OCI-LY7 (cell line): ENCODE results near the gene TPRG1. TPM values are rescaled to one million over a fixed set of nuclear protein-coding genes. Genes with fewer than 3 reads are reported as not detected.

Experiments
- BruUV-seq: library from RNA; stranded (reverse); fragments of 400-500 nt; replicated peaks from 2 replicates; lab custom pipeline; 2021; lab: Mats Ljungman, UMichigan
- CTCF ChIA-PET: fragments of 300-600 bp; sonication (Branson Sonifier 250); formaldehyde crosslinking; loops from one replicate; lab custom pipeline; 2022; ENCODE audit warnings: antibody characterized with exemption; ENCODE audit not compliant: unreplicated experiment; lab: Charles Lee
- POLR2A ChIA-PET: fragments of 300-600 bp; sonication (Branson Sonifier 250); formaldehyde crosslinking; loops from one replicate; lab custom pipeline; 2022; ENCODE audit warnings: antibody characterized with exemption; lab: Charles Lee
- DNase-seq: peaks from one replicate; pipeline ENCODE4 v3.0.0-alpha.2; 2015; ENCODE audit warnings: low spot score
- H2AFZ ChIP-seq: fragments of 200-600 bp; sonication (generic), shearing (Covaris generic); 2 replicates; pipeline ENCODE4 v1.6.1; 2014; ENCODE audit warnings: mild to moderate bottlenecking, antibody characterized with exemption, low read length, moderate library complexity
- H3K27ac ChIP-seq: fragments of 200-600 bp; sonication (generic); 2 replicates; pipeline ENCODE4 v1.5.1; 2014; ENCODE audit warnings: mixed run types, low read depth, mild to moderate bottlenecking, moderate library complexity, low read length, inconsistent platforms; ENCODE audit not compliant: poor library complexity, severe bottlenecking
- H3K36me3 ChIP-seq: fragments of 200-600 bp; sonication (generic); 2 replicates; pipeline ENCODE4 v1.6.1; 2014; ENCODE audit warnings: mild to moderate bottlenecking, antibody characterized with exemption, low read length, moderate library complexity, mixed read lengths; ENCODE audit not compliant: insufficient read depth
- H3K4me1 ChIP-seq: fragments of 200-600 bp; sonication (generic); 2 replicates; pipeline ENCODE4 v1.5.1; 2014; ENCODE audit warnings: mild to moderate bottlenecking, low read length; ENCODE audit not compliant: insufficient read depth, poor library complexity, severe bottlenecking
- H3K4me2 ChIP-seq: fragments of 200-600 bp; sonication (generic); 2 replicates; pipeline ENCODE4 v1.6.1; 2014; ENCODE audit warnings: mild to moderate bottlenecking, low read length
- H3K4me3 ChIP-seq: fragments of 200-600 bp; sonication (generic); 2 replicates; pipeline ENCODE4 v1.5.1; 2014; ENCODE audit warnings: mild to moderate bottlenecking, low read depth, low read length; ENCODE audit not compliant: poor library complexity, severe bottlenecking
- H3K79me2 ChIP-seq: fragments of 200-600 bp; sonication (generic); 2 replicates; pipeline ENCODE4 v1.6.1; 2016; ENCODE audit warnings: low read depth, mild to moderate bottlenecking, low read length, moderate library complexity, mixed read lengths; ENCODE audit not compliant: insufficient read depth
- H3K9me2 ChIP-seq: fragments of 200-600 bp; sonication (generic); 2 replicates; pipeline ENCODE4 v1.6.1; 2016; ENCODE audit warnings: mild to moderate bottlenecking, low read length, mixed read lengths; ENCODE audit not compliant: insufficient read depth
- H3K9me3 ChIP-seq: fragments of 200-600 bp; sonication (generic); 2 replicates; pipeline ENCODE4 v1.6.1; 2014; ENCODE audit warnings: mild to moderate bottlenecking, mixed run types, low read length, mixed read lengths
- H4K20me1 ChIP-seq: fragments of 200-600 bp; sonication (generic); 2 replicates; pipeline ENCODE4 v1.6.1; 2014; ENCODE audit warnings: mild to moderate bottlenecking, antibody characterized with exemption, low read length, moderate library complexity, mixed read lengths; ENCODE audit not compliant: insufficient read depth
- EZH2phosphoT487 ChIP-seq: fragments of 200-600 bp; sonication (generic); IDR thresholded peaks from 2 replicates; pipeline ENCODE4 v1.6.1; 2018; ENCODE audit warnings: low read depth, borderline replicate concordance, mild to moderate bottlenecking, mixed run types, antibody characterized with exemption, low read length, moderate library complexity, mixed read lengths
- intact Hi-C: fragments of 100-400 bp; cut with micrococcal nuclease; formaldehyde crosslinking; loops from one replicate; pipeline ENCODE4 v1.10.0; 2022; ENCODE audit not compliant: unreplicated experiment
- total RNA-seq, 2 experiments: library from RNA; depleted of rRNA in 1 of 2; stranded (reverse); fragments of >200 nt in 1 of 2; shearing (Covaris generic) in 1 of 2; gene quantifications; 2 replicates each; pipeline ENCODE4 v1.2.3, GENCODE V29; 2014 to 2022
- TF ChIP-seq, protein P1 (sequence below): fragments of 200-600 bp; sonication (generic); conservative IDR thresholded peaks from 2 replicates; pipeline ENCODE4 v1.5.1; 2014; ENCODE audit warnings: mild to moderate bottlenecking, antibody characterized with exemption, low read length, moderate library complexity, mixed read lengths

The TPRG1 gene
- total RNA-seq, 2 experiments from 2014 or later, result 0.92 TPM; not detected in 1

DNA sequence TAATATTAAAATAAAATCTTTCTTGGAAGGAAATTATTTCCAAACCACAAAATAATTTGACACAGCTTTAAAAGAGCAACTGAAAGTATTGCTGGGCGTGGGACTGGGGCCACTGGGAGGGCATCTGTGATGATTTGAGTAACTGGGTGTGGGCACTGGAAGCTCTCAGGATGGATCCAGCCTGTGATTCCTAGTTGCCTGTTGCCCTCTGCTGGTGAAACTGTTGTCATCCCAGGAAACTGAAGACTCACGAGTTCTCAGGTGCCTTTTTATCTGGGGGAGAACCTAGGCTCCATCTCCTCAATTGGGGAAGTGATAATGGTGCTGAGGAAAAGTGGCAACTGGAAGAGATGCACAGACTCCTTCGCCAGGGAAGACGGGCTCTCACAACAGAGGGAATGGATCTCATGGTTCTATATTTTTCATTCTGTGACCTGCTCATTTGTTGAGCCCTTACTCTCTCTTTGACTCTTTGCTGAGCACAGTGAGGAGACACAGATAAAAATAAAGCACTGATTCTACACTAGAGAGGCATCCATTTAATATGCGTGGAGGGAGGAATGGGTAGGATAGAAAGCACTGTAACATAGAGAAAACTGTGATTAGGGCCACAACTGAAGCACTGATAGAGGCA is 61.6 kb downstream of the TPRG1 start:
- no TSS peak for BruUV-seq
- H3K9me2 ChIP-seq, result no peaks in the 10 kb centered on the region
- DNase-seq, result peak; percentile 29
- no peaks in the 10 kb centered on the region for H3K36me3 ChIP-seq
- no peak overlapping the region for H3K4me3 ChIP-seq
- no peak overlapping the region for H3K4me2 ChIP-seq
- TF ChIP-seq EZH2phosphoT487, result no peak
- TF ChIP-seq, protein P1, sequence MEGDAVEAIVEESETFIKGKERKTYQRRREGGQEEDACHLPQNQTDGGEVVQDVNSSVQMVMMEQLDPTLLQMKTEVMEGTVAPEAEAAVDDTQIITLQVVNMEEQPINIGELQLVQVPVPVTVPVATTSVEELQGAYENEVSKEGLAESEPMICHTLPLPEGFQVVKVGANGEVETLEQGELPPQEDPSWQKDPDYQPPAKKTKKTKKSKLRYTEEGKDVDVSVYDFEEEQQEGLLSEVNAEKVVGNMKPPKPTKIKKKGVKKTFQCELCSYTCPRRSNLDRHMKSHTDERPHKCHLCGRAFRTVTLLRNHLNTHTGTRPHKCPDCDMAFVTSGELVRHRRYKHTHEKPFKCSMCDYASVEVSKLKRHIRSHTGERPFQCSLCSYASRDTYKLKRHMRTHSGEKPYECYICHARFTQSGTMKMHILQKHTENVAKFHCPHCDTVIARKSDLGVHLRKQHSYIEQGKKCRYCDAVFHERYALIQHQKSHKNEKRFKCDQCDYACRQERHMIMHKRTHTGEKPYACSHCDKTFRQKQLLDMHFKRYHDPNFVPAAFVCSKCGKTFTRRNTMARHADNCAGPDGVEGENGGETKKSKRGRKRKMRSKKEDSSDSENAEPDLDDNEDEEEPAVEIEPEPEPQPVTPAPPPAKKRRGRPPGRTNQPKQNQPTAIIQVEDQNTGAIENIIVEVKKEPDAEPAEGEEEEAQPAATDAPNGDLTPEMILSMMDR, result peak; percentile 73
- no peak overlapping the region for H2AFZ ChIP-seq
- intact Hi-C loops, result no loop called here
- H3K9me3 ChIP-seq, result no peaks in the 10 kb centered on the region
- no peak overlapping the region for H3K27ac ChIP-seq
- ChIA-PET POLR2A (no interaction called here), CTCF (no interaction called here)
- H3K4me1 ChIP-seq, result no peaks in the 10 kb centered on the region
- no peaks in the 10 kb centered on the region for H4K20me1 ChIP-seq
- H3K79me2 ChIP-seq, result no peaks in the 10 kb centered on the region

DNA sequence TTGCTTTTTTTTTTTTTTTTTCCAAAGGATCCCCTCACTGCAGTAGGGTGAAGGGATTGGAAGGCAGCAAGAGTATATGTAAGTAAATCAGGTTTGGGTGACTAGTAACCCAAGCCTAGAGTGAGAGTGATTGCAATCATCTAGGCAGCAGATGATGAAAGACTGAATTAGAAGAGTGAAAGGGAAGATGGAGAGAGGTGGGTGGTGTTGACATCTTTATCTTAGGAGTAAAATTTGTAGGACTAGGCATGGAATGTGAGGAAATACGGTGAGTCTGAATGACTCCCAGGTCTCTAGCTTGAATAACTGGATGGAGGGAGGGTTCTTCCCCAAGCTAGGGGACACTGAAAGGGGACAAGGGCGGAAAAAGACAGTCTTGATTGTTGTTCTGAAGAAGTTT is 63.4 kb downstream of the TPRG1 start:
- intact Hi-C loops, result no loop called here
- Histone ChIP-seq H3K4me2 (no peak overlapping the region), H3K9me3 (no peaks in the 10 kb centered on the region), H3K4me1 (no peaks in the 10 kb centered on the region), H3K27ac (no peak overlapping the region), H3K79me2 (no peaks in the 10 kb centered on the region), H3K36me3 (no peaks in the 10 kb centered on the region), H2AFZ (no peak overlapping the region), H4K20me1 (no peaks in the 10 kb centered on the region), H3K9me2 (no peaks in the 10 kb centered on the region), H3K4me3 (no peak overlapping the region)
- POLR2A ChIA-PET, result interaction anchor here (0.6 to 0.7 kb wide), 2 partner anchors 16 to 91 kb away, joined by 3 to 6 read pairs; no protein-coding TSS in a partner anchor
- no TSS peak for BruUV-seq
- CTCF ChIA-PET, result no interaction called here
- TF ChIP-seq, protein P1, result no peak
- TF ChIP-seq EZH2phosphoT487, result no peak
- DNase-seq, result no peak

DNA sequence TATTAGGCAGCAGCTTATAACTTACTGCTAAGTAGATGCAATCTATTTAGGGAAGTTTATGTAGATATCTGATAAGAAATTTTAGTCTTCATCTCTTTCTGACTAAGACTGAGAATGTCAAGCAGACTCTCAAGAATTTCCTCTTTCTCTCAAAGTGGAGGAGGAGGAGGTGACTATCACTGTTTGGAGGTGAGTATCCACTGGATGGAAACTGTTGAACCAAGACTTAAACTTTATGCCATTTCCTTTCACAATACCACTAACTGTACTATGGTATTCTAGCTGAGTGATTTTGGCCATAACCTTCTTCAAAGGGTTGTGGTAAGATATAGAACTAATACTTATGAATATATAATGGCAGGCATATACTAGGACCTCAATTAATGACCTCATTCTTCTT is 64.6 kb downstream of the TPRG1 start:
- H4K20me1 ChIP-seq, result no peaks in the 10 kb centered on the region
- no peak overlapping the region for H3K4me2 ChIP-seq
- DNase-seq, result no peak
- TF ChIP-seq, protein P1, result no peak
- no peak for TF ChIP-seq EZH2phosphoT487
- no TSS peak for BruUV-seq
- no peak overlapping the region for H3K27ac ChIP-seq
- no peaks in the 10 kb centered on the region for H3K9me2 ChIP-seq
- no peaks in the 10 kb centered on the region for H3K9me3 ChIP-seq
- H3K36me3 ChIP-seq, result no peaks in the 10 kb centered on the region
- H3K4me3 ChIP-seq, result no peak overlapping the region
- H3K79me2 ChIP-seq, result no peaks in the 10 kb centered on the region
- ChIA-PET POLR2A (no interaction called here), CTCF (no interaction called here)
- intact Hi-C loops, result no loop called here
- H3K4me1 ChIP-seq, result no peaks in the 10 kb centered on the region
- no peak overlapping the region for H2AFZ ChIP-seq
